Measurements from ENCODE around the gene B4GALNT1.

DNA sequence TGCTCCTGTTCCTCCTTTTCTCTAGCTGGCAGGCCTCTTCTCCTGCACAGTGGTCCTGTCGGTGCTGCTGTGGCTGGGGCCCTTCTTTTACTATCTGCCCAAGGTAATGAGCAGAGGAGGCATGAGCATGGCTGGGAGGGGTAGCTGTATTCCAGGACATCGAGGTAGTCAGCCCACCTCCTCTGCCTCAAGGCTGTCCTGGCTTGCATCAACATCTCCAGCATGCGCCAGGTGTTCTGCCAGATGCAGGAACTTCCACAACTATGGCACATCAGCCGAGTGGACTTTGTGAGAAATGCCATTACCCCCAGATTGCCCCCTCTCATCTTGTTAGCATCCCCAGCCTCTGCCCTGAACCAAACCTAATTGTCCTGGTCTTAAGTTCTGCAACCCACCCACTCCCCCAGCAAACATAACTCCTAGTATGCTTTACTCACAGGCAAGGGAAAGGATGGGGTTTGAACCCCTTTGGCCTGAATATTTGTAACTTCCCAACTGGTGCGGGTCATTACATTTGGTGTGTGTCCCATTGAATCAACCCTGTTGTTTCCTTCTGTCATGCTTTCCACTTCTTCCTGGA, 9.1 kb downstream of the B4GALNT1 start:
- no peak for TF ChIP-seq POLR2A (IDR thresholded peaks at IDR 0.05; ENCODE audit: extremely low read depth, insufficient read length)
- TF ChIP-seq, protein P1, sequence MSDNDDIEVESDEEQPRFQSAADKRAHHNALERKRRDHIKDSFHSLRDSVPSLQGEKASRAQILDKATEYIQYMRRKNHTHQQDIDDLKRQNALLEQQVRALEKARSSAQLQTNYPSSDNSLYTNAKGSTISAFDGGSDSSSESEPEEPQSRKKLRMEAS (IDR thresholded peaks at IDR 0.05; ENCODE audit: low read depth, low read length): no peak
- TF ChIP-seq, protein P2, sequence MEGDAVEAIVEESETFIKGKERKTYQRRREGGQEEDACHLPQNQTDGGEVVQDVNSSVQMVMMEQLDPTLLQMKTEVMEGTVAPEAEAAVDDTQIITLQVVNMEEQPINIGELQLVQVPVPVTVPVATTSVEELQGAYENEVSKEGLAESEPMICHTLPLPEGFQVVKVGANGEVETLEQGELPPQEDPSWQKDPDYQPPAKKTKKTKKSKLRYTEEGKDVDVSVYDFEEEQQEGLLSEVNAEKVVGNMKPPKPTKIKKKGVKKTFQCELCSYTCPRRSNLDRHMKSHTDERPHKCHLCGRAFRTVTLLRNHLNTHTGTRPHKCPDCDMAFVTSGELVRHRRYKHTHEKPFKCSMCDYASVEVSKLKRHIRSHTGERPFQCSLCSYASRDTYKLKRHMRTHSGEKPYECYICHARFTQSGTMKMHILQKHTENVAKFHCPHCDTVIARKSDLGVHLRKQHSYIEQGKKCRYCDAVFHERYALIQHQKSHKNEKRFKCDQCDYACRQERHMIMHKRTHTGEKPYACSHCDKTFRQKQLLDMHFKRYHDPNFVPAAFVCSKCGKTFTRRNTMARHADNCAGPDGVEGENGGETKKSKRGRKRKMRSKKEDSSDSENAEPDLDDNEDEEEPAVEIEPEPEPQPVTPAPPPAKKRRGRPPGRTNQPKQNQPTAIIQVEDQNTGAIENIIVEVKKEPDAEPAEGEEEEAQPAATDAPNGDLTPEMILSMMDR (IDR thresholded peaks at IDR 0.05; ENCODE audit: low read depth, low read length): no peak

Measured in NB4 (cell line).